Measurements from ENCODE around the gene PPP1R12B.

Gene PPP1R12B, protein sequence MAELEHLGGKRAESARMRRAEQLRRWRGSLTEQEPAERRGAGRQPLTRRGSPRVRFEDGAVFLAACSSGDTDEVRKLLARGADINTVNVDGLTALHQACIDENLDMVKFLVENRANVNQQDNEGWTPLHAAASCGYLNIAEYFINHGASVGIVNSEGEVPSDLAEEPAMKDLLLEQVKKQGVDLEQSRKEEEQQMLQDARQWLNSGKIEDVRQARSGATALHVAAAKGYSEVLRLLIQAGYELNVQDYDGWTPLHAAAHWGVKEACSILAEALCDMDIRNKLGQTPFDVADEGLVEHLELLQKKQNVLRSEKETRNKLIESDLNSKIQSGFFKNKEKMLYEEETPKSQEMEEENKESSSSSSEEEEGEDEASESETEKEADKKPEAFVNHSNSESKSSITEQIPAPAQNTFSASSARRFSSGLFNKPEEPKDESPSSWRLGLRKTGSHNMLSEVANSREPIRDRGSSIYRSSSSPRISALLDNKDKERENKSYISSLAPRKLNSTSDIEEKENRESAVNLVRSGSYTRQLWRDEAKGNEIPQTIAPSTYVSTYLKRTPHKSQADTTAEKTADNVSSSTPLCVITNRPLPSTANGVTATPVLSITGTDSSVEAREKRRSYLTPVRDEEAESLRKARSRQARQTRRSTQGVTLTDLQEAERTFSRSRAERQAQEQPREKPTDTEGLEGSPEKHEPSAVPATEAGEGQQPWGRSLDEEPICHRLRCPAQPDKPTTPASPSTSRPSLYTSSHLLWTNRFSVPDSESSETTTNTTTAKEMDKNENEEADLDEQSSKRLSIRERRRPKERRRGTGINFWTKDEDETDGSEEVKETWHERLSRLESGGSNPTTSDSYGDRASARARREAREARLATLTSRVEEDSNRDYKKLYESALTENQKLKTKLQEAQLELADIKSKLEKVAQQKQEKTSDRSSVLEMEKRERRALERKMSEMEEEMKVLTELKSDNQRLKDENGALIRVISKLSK

DNA sequence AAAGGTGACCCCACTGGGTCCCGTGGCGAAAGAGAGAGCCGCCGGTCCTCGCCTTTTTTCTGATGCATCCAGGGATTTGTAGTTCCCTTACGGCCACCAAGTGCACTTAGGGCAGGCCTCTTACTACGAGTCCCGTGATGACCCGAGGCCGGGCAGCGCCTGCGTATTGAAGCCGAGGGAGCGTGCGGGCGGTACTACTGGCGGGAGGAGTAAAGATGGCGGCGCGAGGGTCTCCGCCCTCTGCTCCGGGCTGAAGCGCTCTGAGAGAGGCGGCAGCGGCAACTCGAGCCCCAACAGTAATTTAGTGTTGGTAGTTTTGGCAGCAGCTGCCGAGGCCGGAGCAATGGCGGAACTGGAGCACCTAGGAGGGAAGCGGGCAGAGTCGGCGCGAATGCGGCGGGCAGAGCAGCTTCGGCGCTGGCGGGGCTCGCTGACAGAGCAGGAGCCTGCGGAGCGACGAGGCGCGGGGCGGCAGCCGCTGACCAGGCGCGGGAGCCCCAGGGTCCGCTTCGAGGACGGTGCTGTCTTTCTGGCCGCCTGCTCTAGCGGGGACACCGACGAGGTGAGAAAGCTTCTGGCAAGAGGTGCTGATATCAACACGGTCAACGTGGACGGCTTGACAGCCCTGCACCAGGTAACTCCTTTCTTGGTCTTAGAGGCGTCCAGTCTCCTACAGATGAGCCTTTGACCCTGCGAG is at the start of gene PPP1R12B:
Gene PPP1R12B (plus strand): TSS at position 191 of the 697 bp plus-strand sequence. CDS start 153 bp downstream, at position 344.
- peak; percentile 87 for DNase-seq (ENCODE audit: low spot score)

DNA sequence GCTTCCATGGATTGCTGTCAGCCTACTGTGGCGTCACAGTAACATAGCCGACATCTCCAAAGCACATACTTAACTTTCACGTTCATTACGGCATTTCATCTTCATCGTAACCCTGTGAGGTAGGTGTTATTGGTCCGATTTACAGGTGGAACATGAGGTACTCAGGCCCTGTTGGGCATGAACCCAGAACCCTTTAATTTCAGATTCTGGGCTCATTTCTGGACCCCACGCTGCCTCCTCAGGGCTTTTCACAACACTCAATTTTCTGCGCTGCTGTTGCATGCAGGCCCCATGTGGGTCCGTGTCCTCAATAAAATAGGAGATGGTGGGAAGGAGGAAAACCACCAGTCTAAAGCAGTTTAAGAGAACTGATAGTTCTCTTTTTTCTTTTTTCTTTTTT is 46.3 kb upstream of the PPP1R12B start:
- DNase-seq (ENCODE audit: low spot score) = no peak

DNA sequence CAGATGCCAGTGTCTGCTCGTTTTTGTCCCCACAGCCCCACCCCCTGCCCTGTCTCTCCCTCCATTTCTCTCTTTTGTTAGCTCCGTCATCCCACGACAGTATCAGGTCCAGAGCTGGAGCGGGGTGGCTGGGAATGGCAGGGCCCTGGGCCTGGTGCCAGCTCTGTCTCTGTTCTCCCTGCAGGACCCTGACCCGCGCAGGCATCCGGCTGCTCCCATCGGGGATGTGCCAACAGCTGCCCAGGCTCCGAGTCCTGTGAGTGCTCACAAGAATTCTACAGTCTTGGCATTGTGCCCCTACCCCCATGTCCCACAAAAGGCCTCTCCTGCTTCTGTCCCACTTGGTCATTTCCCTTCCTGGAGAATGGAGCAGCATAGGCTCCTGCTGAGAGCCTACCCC is 44.1 kb upstream of the PPP1R12B start:
- DNase-seq (ENCODE audit: low spot score) = no peak

DNA sequence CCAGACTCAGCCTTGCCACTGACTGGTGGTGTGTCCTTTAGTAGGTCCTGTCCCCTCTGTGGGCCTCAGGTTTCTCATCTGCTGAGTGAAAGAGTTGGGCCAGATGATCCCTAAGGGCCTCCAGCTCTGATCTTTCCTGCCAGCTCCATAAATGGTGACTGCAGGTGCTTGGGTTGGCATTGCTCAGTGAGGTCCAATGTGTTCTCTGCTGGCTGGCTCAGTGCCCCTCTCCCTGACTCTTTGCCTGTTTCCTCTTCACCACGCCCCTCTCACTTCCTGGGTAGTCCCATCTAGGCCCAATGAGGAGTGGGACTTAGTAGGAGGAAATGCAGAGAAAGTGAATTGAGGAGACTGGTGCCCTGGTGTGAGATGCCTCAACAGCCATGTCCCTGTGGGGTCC is 43.3 kb upstream of the PPP1R12B start:
- no peak for DNase-seq (ENCODE audit: low spot score)

DNA sequence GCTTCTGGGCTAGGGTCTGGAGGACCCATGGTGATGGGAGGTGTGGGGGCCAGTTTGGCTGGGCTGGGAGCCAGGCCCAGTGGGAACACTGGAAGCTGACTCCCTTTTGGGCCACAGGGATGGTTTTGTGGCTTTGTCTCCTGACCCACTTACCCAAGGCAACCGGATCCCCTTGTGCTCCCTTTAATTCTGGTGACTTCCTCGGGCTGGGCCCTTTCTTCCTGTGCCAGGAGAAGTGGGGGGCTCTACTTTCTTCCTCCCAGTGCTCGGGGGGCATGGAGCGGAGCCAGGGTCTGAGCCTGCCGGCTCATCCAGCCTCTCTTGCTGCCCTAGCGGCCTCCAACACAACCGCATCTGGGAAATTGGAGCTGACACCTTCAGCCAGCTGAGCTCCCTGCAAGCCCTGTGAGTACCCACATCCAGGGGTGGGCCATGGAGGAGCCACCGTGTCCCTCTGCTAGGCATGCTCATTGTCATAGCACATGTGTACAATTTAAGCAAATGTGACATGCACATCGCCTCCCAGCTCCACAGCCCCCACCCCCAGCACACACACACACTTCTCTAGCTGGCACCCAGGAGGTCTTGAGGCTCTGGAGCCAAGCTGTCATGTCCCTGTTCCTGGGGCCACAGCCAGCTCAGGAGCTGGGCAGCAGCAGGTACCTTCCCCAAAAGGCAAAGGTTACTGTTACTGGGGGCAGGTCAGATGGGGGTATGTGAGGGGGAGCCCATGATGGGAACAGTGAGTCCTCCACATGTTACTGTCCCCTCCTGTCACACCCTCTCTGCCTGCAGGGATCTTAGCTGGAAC is 41.8 kb upstream of the PPP1R12B start:
- no peak for DNase-seq (ENCODE audit: low spot score)

DNA sequence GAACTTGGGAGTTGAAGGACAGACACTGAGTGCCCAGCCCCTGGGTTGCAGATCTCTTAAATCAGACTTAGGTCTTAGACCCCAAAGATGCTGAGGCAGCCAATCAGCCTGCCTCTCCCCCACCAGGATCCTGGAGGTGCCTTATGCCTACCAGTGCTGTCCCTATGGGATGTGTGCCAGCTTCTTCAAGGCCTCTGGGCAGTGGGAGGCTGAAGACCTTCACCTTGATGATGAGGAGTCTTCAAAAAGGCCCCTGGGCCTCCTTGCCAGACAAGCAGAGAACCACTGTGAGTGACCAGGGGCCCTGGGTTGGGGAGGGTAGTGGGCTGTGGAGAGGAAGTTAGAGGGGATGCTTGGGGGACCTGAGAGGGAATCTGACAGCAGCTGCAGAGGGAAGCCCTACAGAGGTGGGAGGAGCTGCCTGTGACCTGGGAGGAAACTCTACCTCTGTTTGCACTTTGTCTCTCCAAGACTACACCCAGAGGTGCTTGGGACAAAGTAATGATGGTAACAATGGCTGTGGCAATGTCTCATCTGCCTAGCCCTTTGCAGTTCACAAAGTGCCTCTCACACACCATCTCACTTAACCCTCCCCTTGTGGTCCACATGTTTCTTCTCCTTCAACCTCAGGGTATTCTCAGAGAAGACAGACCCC is 38.3 kb upstream of the PPP1R12B start:
- no peak for DNase-seq (ENCODE audit: low spot score)

DNA sequence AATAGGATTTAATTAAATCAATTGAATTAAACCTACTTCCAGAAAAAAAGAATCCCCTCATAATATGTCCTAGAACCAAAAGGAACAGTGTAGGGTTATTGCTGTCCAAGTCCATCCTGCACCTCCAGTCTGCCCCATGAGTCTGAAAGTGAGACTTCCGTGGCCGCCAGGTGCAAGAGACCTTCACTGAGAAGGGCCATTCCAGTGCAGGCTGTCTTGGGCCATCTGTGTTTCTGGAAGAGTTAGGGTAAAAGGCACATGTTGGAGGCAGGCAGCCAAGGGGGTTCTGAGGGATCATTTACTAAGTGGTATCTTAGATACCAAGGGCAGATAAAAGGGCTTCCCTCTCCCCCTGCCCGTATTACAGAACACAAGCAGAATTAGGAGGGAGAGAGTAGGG is 37.8 kb upstream of the PPP1R12B start:
- DNase-seq (ENCODE audit: low spot score) = no peak

DNA sequence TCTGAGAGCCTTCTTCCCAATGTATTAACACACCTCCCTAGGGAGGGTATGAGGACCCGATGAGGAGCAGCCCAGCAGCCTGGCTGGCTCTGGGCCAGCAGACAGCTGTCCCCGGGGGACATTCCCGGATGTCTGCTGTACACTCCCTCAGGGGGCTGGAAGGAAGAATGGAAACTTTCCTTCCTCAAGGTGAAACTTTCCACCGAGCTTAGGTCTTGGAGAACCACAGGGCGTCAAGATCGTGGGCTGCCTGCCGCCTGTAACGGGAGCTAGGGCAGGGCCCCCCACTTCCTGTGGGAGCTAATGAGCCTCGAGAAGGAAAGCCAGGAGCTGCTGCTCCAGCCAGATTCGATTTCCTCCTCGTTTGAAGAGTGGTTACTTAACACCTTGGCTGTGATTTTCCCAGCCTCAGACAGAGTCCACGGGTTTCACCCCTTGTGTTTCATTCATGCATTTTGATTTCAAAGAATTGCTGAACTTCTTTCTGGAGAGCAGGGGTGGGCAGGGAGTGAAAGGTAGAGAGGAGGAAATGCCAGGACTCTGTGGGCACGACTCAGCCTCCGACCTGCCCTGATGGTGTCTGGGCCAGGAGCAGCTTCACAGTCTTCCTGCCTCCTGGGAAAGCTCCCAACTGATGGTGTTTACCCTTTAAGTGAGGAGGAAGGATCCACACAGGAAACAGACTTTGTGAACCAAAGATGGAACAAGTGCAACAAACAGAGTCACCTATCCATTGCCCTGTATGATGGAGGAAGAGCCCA is 36.4 kb upstream of the PPP1R12B start:
- no peak for DNase-seq (ENCODE audit: low spot score)

DNA sequence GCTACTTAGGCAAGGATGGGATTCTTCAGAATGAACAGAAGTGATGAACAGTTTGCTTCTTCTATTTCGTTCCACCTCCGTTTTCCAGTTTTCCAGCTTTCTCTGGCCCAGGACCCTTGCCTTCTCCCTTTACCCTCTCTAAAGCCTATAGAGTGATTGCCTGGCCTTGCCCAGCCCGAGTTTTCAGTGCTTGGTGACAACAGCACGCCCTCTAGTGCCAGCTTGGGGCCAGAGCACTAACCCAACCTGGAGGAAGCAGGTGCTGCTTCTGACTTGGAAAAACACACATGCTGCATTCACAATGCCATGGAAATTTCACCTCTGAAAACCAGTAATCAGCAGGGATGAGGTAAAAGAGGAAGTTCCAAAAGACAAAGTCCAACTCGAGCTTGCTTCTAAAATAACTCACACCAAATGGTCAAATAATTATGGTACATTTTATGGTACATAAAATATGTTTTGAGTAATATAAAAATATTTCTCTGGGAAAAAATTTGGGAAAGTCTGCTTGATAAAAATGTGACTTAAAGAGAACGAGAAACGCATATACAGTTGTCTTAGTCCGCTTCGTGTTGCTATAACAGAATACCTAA is 32.8 kb upstream of the PPP1R12B start:
- peak; percentile 90 for DNase-seq (ENCODE audit: low spot score)

DNA sequence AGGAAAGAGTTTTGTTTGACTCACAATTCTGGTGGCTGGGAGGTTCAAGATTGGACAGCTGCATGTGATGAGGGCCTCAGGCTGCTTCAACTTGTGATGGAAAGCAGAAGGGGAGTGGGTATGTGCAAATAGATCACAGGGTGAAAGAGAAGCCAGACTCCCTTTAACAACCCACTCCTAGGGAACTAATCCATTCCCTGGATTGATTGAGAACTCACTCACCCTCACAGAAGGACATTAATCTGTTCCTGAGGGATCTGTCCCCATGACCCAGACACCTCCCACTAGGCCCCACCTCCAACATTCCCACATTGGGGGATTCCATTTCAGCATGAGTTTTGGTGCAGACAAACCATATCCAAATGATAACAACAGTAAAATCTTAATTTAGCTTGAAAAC is 32.3 kb upstream of the PPP1R12B start:
- no peak for DNase-seq (ENCODE audit: low spot score)

DNA sequence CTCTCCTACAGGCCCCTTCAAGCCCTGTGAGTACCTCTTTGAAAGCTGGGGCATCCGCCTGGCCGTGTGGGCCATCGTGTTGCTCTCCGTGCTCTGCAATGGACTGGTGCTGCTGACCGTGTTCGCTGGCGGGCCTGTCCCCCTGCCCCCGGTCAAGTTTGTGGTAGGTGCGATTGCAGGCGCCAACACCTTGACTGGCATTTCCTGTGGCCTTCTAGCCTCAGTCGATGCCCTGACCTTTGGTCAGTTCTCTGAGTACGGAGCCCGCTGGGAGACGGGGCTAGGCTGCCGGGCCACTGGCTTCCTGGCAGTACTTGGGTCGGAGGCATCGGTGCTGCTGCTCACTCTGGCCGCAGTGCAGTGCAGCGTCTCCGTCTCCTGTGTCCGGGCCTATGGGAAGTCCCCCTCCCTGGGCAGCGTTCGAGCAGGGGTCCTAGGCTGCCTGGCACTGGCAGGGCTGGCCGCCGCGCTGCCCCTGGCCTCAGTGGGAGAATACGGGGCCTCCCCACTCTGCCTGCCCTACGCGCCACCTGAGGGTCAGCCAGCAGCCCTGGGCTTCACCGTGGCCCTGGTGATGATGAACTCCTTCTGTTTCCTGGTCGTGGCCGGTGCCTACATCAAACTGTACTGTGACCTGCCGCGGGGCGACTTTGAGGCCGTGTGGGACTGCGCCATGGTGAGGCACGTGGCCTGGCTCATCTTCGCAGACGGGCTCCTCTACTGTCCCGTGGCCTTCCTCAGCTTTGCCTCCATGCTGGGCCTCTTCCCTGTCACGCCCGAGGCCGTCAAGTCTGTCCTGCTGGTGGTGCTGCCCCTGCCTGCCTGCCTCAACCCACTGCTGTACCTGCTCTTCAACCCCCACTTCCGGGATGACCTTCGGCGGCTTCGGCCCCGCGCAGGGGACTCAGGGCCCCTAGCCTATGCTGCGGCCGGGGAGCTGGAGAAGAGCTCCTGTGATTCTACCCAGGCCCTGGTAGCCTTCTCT is 30.3 kb upstream of the PPP1R12B start:
- no peak for DNase-seq (ENCODE audit: low spot score)

DNA sequence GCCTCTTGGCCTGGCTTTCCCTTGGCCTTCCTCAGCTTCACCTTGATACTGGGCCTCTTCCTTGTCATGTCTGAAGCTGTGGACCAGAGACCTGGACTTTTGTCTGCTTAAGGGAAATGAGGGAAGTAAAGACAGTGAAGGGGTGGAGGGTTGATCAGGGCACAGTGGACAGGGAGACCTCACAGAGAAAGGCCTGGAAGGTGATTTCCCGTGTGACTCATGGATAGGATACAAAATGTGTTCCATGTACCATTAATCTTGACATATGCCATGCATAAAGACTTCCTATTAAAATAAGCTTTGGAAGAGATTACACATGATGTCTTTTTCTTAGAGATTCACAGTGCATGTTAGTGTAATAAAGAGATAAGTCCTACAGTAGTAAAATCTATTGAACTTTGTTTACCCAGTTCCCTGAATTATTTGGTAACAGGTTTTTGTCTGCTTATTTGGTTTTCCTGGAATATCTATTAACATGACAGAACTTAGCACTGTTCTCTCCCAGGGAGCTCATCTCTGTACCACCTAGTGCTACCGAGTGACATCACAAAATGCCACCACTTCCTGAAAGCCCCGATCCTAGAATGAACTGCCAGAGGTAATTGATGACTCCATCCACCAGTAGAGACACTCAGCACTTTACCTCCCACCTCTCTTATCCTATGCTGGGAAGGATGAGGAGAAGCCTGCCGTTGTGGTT is 29.0 kb upstream of the PPP1R12B start:
- no peak for DNase-seq (ENCODE audit: low spot score)

DNA sequence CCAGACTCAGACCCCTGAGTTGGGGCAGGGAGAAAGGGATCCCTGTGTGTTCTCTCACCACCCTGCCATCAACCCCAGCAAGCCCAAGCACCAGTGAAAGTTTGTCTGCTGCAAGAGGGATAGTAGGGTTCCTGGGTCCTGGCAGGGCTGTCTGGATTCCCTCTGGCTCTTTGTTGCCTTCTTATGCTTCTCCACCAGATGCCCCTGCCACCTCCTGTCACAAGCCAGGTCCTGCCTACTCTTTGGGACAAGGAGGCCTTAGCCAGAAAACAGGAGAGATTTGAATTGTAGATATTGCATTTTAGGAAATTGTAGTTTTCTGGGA is 28.5 kb upstream of the PPP1R12B start:
- DNase-seq (ENCODE audit: low spot score) = no peak

DNA sequence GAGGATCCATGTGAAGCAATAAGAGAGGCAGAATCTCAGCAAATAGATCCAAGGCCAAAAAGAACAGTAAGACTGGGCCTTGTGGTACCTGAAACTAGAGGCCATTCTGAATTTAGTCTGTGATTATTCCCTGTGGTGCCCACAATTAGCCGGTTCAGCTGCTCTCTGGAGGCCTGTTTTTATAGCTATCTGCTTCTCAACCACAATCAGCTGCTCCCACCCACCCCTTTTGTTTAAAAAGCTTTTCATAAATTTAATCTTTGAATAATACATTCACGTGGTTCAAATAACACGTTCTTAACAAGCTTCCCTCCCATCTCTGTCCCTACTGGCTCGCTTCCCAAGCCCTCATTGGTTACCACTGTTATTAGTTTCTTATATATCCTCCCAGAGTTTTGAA is 24.8 kb upstream of the PPP1R12B start:
- no peak for DNase-seq (ENCODE audit: low spot score)

DNA sequence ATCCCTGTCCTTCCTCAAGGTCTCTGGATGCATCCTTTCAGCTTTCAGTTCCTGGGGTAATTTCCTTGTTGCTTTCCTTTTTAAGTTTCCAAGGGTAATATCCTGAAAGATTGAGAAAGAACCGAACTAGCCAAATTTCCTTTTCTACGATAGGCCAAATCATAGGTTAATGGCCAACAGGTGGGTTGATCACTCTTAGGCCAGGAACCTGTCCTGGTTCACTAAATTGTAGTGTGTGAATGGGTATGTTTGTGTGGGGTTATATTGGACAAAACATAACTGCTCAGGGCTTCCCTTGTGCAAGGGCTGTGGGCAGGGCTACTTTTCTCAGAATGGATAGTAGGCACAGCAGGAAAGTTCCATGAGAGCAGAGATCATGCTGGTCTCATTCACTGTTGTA is 23.9 kb upstream of the PPP1R12B start:
- no peak for DNase-seq (ENCODE audit: low spot score)

DNA sequence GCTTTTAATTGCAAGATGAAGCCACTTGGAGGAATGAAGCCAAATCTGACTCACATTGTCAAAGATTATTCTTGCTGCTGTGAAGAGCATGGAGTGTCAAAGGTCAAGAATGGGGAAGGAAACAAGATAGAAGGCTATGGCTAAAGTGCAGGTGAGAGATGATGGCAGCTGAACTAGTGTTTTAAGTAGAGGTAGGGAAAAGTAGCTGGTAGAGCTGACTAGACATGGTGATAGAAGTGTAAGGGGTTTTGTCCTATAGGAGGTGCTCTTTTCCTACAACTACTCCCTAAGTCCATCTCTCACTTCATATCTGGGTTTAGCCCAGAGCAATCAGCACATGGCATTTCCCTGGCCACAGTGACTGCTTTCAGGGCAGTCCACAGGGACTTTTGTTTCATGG is 18.6 kb upstream of the PPP1R12B start:
- no peak for DNase-seq (ENCODE audit: low spot score)

DNA sequence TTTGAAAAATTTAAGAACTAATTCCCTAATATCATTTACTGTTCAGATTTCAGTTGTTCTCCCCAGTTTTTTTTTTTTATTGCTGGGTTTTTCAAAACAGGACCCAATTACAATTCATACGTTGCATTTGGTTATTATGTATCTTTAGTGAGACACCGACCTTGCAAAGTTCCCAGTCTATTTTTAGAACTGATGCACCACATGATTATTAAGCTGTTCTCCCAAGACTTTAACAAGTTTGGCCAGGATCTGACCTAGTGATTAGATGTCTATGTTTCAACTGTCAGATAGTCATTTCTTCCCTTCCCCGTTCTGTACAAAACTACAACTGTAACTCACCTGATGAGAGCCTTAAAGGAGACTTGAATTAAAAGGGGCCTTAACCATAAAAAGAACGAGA is 14.6 kb upstream of the PPP1R12B start:
- no peak for DNase-seq (ENCODE audit: low spot score)

Measured in iPS-NIHi11 (cell line).